ENCODE data around the gene C1QTNF3.

GRCh38 chr5:34053571-34054399 lies 10.8 kb upstream of the C1QTNF3 start:
- TF ChIP-seq ETS1 (IDR thresholded peaks at IDR 0.05): no peak
- TF ChIP-seq, protein P1, sequence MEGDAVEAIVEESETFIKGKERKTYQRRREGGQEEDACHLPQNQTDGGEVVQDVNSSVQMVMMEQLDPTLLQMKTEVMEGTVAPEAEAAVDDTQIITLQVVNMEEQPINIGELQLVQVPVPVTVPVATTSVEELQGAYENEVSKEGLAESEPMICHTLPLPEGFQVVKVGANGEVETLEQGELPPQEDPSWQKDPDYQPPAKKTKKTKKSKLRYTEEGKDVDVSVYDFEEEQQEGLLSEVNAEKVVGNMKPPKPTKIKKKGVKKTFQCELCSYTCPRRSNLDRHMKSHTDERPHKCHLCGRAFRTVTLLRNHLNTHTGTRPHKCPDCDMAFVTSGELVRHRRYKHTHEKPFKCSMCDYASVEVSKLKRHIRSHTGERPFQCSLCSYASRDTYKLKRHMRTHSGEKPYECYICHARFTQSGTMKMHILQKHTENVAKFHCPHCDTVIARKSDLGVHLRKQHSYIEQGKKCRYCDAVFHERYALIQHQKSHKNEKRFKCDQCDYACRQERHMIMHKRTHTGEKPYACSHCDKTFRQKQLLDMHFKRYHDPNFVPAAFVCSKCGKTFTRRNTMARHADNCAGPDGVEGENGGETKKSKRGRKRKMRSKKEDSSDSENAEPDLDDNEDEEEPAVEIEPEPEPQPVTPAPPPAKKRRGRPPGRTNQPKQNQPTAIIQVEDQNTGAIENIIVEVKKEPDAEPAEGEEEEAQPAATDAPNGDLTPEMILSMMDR (conservative IDR thresholded peaks at IDR 0.05; ENCODE audit: low read depth in 2 of 2): no peak
- no peak for TF ChIP-seq EZH2 (IDR thresholded peaks at IDR 0.05; ENCODE audit: low read depth, unreplicated experiment)
- TF ChIP-seq POLR2AphosphoS5 (IDR thresholded peaks at IDR 0.05; ENCODE audit: low read depth): no peak
- TF ChIP-seq, protein P2, sequence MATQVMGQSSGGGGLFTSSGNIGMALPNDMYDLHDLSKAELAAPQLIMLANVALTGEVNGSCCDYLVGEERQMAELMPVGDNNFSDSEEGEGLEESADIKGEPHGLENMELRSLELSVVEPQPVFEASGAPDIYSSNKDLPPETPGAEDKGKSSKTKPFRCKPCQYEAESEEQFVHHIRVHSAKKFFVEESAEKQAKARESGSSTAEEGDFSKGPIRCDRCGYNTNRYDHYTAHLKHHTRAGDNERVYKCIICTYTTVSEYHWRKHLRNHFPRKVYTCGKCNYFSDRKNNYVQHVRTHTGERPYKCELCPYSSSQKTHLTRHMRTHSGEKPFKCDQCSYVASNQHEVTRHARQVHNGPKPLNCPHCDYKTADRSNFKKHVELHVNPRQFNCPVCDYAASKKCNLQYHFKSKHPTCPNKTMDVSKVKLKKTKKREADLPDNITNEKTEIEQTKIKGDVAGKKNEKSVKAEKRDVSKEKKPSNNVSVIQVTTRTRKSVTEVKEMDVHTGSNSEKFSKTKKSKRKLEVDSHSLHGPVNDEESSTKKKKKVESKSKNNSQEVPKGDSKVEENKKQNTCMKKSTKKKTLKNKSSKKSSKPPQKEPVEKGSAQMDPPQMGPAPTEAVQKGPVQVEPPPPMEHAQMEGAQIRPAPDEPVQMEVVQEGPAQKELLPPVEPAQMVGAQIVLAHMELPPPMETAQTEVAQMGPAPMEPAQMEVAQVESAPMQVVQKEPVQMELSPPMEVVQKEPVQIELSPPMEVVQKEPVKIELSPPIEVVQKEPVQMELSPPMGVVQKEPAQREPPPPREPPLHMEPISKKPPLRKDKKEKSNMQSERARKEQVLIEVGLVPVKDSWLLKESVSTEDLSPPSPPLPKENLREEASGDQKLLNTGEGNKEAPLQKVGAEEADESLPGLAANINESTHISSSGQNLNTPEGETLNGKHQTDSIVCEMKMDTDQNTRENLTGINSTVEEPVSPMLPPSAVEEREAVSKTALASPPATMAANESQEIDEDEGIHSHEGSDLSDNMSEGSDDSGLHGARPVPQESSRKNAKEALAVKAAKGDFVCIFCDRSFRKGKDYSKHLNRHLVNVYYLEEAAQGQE (IDR thresholded peaks at IDR 0.05; ENCODE audit: unreplicated experiment): no peak
- no peak for TF ChIP-seq EZH2phosphoT487 (IDR thresholded peaks at IDR 0.05; ENCODE audit: unreplicated experiment)
- no peak for TF ChIP-seq ZNF114 (CRISPR knock-in tag; IDR thresholded peaks at IDR 0.05)
- TF ChIP-seq CREB1 (CRISPR knock-in tag; IDR thresholded peaks at IDR 0.05; ENCODE audit: low read depth): no peak

All from GM23338 (cell line).